Glutamatergic neuron (in vitro differentiated cells): ENCODE data around the gene FSCN2. TPM values are rescaled to one million over a fixed set of nuclear protein-coding genes. Genes with fewer than 3 reads are reported as not detected.

ENCODE experiments used
- DNase-seq: peaks from one replicate; pipeline ENCODE4 v3.0.0; 2022
- H3K27ac Mint-ChIP-seq: one replicate; pipeline ENCODE4 v1.8.0; 2020; ENCODE audit warnings: mild to moderate bottlenecking, mixed read lengths, inconsistent platforms; ENCODE audit not compliant: unreplicated experiment
- H3K27me3 Mint-ChIP-seq: one replicate; pipeline ENCODE4 v1.8.0; 2020; ENCODE audit warnings: mild to moderate bottlenecking, moderate library complexity, mixed read lengths, inconsistent platforms; ENCODE audit not compliant: unreplicated experiment
- H3K36me3 Mint-ChIP-seq: one replicate; pipeline ENCODE4 v1.8.0; 2020; ENCODE audit warnings: mild to moderate bottlenecking, mixed read lengths, inconsistent platforms; ENCODE audit not compliant: unreplicated experiment
- H3K4me1 Mint-ChIP-seq: one replicate; pipeline ENCODE4 v1.8.0; 2020; ENCODE audit warnings: mild to moderate bottlenecking, low read depth, mixed read lengths, inconsistent platforms; ENCODE audit not compliant: unreplicated experiment
- H3K4me3 Mint-ChIP-seq: one replicate; pipeline ENCODE4 v1.8.0; 2020; ENCODE audit warnings: mild to moderate bottlenecking, mixed read lengths, inconsistent platforms; ENCODE audit not compliant: unreplicated experiment
- H3K9me3 Mint-ChIP-seq: one replicate; pipeline ENCODE4 v1.8.0; 2020; ENCODE audit warnings: mild to moderate bottlenecking, moderate library complexity, mixed read lengths, inconsistent platforms; ENCODE audit not compliant: unreplicated experiment
- CTCF ChIP-seq: fragments of 200-600 bp; sonication (generic); IDR thresholded peaks from one replicate; pipeline ENCODE4 v1.5.0; 2021; ENCODE audit not compliant: partially characterized antibody, unreplicated experiment
- total RNA-seq: library from RNA; stranded (reverse); fragmentation: NEBNext Ultra II Directional; extraction: Animal tissue kit (Norgen Biotek cat#: 25700); gene quantifications from one replicate; pipeline ENCODE4 v1.2.1, GENCODE V29; 2021; ENCODE audit not compliant: unreplicated experiment

The FSCN2 gene
- total RNA-seq, 1 donor from 2014 or later: 6.1 TPM

- Mint-ChIP-seq H3K9me3 (peaks cover 8% of the 10 kb centered on the region), H3K36me3 (no peaks in the 10 kb centered on the region), H3K4me3 (no peak overlapping the region), H3K4me1 (peaks cover 5% of the 10 kb centered on the region), H3K27ac (no peak overlapping the region), H3K27me3 (peaks cover 7% of the 10 kb centered on the region)
- TF ChIP-seq CTCF: no peak
- DNase-seq: no peak
Observed at GRCh38 chr17:81536299-81537290, 8.4 kb downstream of the FSCN2 start.

- no peaks in the 10 kb centered on the region for H3K36me3 Mint-ChIP-seq
- H3K9me3 Mint-ChIP-seq: peaks cover 10% of the 10 kb centered on the region
- H3K27me3 Mint-ChIP-seq: peaks cover 7% of the 10 kb centered on the region
- peak; percentile 73 for TF ChIP-seq CTCF
- H3K4me1 Mint-ChIP-seq: peaks cover 5% of the 10 kb centered on the region
- peak overlapping the region; percentile 90 for H3K27ac Mint-ChIP-seq
- H3K4me3 Mint-ChIP-seq: no peak overlapping the region
- peak; percentile 62 for DNase-seq
Observed at GRCh38 chr17:81537343-81537855, 9.2 kb downstream of the FSCN2 start.

GRCh38 chr17:81537856-81538555 lies 9.8 kb downstream of the FSCN2 start:
- peak overlapping the region; percentile 55 for H3K4me3 Mint-ChIP-seq
- TF ChIP-seq CTCF: no peak

GRCh38 chr17:81538651-81539570 lies 10.7 kb downstream of the FSCN2 start:
- Mint-ChIP-seq H3K36me3 (no peaks in the 10 kb centered on the region), H3K4me1 (peaks cover 5% of the 10 kb centered on the region), H3K27me3 (peaks cover 7% of the 10 kb centered on the region), H3K27ac (no peak overlapping the region), H3K4me3 (no peak overlapping the region), H3K9me3 (peaks cover 10% of the 10 kb centered on the region)
- no peak for DNase-seq
- TF ChIP-seq CTCF: no peak

More at GRCh38 chr17:81537856-81538555, 9.8 kb downstream of the FSCN2 start:
- peaks cover 7% of the 10 kb centered on the region for H3K27me3 Mint-ChIP-seq
- DNase-seq: peak; percentile 54
- no peaks in the 10 kb centered on the region for H3K36me3 Mint-ChIP-seq
- H3K9me3 Mint-ChIP-seq: peaks cover 10% of the 10 kb centered on the region
- peaks cover 5% of the 10 kb centered on the region for H3K4me1 Mint-ChIP-seq
- H3K27ac Mint-ChIP-seq: peak overlapping the region; percentile 90
